Esophagus muscularis mucosa (tissue), 4 donors: ENCODE measurements around the gene LRRC56.

Source experiments
- CTCF ChIP-seq, 3 experiments: fragments of 200-600 bp in 2 of 3; fragments of 450-650 bp in 1 of 3; sonication (generic) in 2 of 3; IDR thresholded peaks; one replicate each; pipeline ENCODE4 v1.5.1; 2017 to 2019; ENCODE audit warnings: antibody characterized with exemption in 3 of 3, mild to moderate bottlenecking in 2 of 3, moderate library complexity in 1 of 3
- EP300 ChIP-seq: sonication (generic); formaldehyde crosslinking; IDR thresholded peaks from one replicate; pipeline ENCODE4 v1.6.1; 2017; ENCODE audit warnings: antibody characterized with exemption
- POLR2A ChIP-seq: fragments of 450-650 bp; IDR thresholded peaks from one replicate; pipeline ENCODE4 v1.6.1; 2017; ENCODE audit warnings: antibody characterized with exemption, moderate library complexity, mild to moderate bottlenecking, low read depth
- POLR2AphosphoS5 ChIP-seq, 2 donors: sonication (generic); formaldehyde crosslinking; IDR thresholded peaks; one replicate each; pipeline ENCODE4 v1.6.1; 2017; ENCODE audit warnings: antibody characterized with exemption in 2 of 2

DNA sequence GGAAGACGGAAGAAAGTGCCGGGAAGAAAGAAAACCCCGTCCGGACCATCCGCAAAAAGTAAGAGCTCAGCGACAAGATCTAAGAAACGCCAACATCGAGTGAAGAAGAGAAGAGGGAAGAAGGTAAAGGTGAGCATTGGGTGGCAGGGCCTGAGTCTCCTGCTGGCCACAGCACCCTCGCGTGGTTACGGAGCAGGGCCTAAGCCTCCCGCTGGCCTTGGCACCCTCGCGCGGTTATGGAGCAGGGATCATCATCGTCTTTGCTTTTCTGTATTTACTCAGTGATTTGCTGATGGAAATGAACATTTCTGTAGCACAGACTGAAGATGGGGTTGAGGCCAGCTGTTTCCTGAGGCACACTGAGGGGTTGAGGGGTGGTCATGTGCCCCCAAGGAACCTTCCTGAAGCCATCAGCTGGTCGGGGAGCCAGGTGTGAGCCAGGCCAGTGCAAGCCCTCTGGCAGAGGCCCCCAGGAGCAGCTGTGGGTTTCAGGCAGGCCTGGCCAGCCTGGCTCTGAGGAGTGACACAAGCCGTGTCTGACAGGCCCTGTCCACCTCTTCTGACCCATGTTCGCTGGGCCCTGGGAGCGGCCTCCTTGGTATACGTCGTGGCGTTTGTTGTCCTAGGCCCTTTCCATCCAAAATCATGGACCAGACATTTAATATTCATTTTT, 64.4 kb downstream of the LRRC56 start:
- TF ChIP-seq CTCF (IDR thresholded peaks at IDR 0.05): no peak
- TF ChIP-seq EP300: no peak
- TF ChIP-seq POLR2AphosphoS5 (IDR thresholded peaks at IDR 0.05): no peak
- no peak for TF ChIP-seq POLR2A
